Measurements from ENCODE around the gene UST. TPM values are rescaled to one million over a fixed set of nuclear protein-coding genes. Genes with fewer than 3 reads are reported as not detected.

Gene UST
- total RNA-seq, 2 experiments from 2014 or later, result 1.4 to 4.1 TPM

GRCh38 chr6:149025061-149025460 is 278.2 kb downstream of the UST start:
- intact Hi-C loops (cut with micrococcal nuclease; ENCODE audit: unreplicated experiment), result loop anchor here (5.0 to 10.0 kb wide), 3 partner anchors 140 to 292 kb away; partner anchors contain the start of gene TAB2
- no TSS peak for BruUV-seq (replicated peaks)
- H3K36me3 ChIP-seq (ENCODE audit: insufficient read depth, low read length), result no peaks in the 10 kb centered on the region
- POLR2A ChIA-PET, result interaction anchor here (0.6 to 1.2 kb wide), 4 partner anchors 12 to 710 kb away, joined by 3 to 5 read pairs (median 4); no protein-coding TSS in a partner anchor
- no peaks in the 10 kb centered on the region for H3K9me2 ChIP-seq (ENCODE audit: insufficient read depth, low read length)
- no peaks in the 10 kb centered on the region for H3K79me2 ChIP-seq (ENCODE audit: insufficient read depth, low read depth, low read length)
- no peak overlapping the region for H2AFZ ChIP-seq (ENCODE audit: low read length)
- H4K20me1 ChIP-seq (ENCODE audit: insufficient read depth, low read length), result no peaks in the 10 kb centered on the region
- no peaks in the 10 kb centered on the region for H3K4me1 ChIP-seq (ENCODE audit: insufficient read depth, low read length, poor library complexity, severe bottlenecking)
- H3K27ac ChIP-seq (ENCODE audit: low read depth, low read length, poor library complexity, severe bottlenecking), result no peak overlapping the region
- H3K4me2 ChIP-seq (ENCODE audit: low read length), result no peak overlapping the region
- no peaks in the 10 kb centered on the region for H3K9me3 ChIP-seq (ENCODE audit: low read length)
- TF ChIP-seq CTCF (conservative IDR thresholded peaks at IDR 0.05; ENCODE audit: low read length) (no peak), EZH2phosphoT487 (IDR thresholded peaks at IDR 0.05; ENCODE audit: borderline replicate concordance, low read depth, low read length) (no peak)
- H3K4me3 ChIP-seq (ENCODE audit: low read depth, low read length, poor library complexity, severe bottlenecking), result no peak overlapping the region
- DNase-seq (ENCODE audit: low spot score), result no peak
- CTCF ChIA-PET (ENCODE audit: unreplicated experiment), result no interaction called here

- no peaks in the 10 kb centered on the region for H4K20me1 ChIP-seq (ENCODE audit: insufficient read depth, low read length)
- no peak overlapping the region for H3K4me3 ChIP-seq (ENCODE audit: low read depth, low read length, poor library complexity, severe bottlenecking)
- ChIA-PET POLR2A (interaction anchor here (0.6 to 1.1 kb wide), 3 partner anchors 8 to 53 kb away, joined by 3 to 4 read pairs (median 3); no protein-coding TSS in a partner anchor), CTCF (ENCODE audit: unreplicated experiment) (interaction anchor here (1.5 kb wide), 1 partner anchor 449 kb away, joined by 6 read pairs; no protein-coding TSS in a partner anchor)
- BruUV-seq (replicated peaks), result no TSS peak
- H3K9me3 ChIP-seq (ENCODE audit: low read length), result no peaks in the 10 kb centered on the region
- no peaks in the 10 kb centered on the region for H3K4me1 ChIP-seq (ENCODE audit: insufficient read depth, low read length, poor library complexity, severe bottlenecking)
- H3K27ac ChIP-seq (ENCODE audit: low read depth, low read length, poor library complexity, severe bottlenecking), result no peak overlapping the region
- intact Hi-C loops (cut with micrococcal nuclease; ENCODE audit: unreplicated experiment), result loop anchor here (1.0 to 10.0 kb wide), 5 partner anchors 78 to 291 kb away; partner anchors contain the start of genes TAB2 and UST
- no peak overlapping the region for H2AFZ ChIP-seq (ENCODE audit: low read length)
- no peaks in the 10 kb centered on the region for H3K9me2 ChIP-seq (ENCODE audit: insufficient read depth, low read length)
- H3K36me3 ChIP-seq (ENCODE audit: insufficient read depth, low read length), result no peaks in the 10 kb centered on the region
- no peak for TF ChIP-seq EZH2phosphoT487 (IDR thresholded peaks at IDR 0.05; ENCODE audit: borderline replicate concordance, low read depth, low read length)
- TF ChIP-seq CTCF (conservative IDR thresholded peaks at IDR 0.05; ENCODE audit: low read length), result peak; percentile 91
- no peak overlapping the region for H3K4me2 ChIP-seq (ENCODE audit: low read length)
- no peaks in the 10 kb centered on the region for H3K79me2 ChIP-seq (ENCODE audit: insufficient read depth, low read depth, low read length)
- DNase-seq (ENCODE audit: low spot score), result peak; percentile 74
Measured at GRCh38 chr6:149026530-149026942, 279.7 kb downstream of the UST start.

GRCh38 chr6:149027484-149027883 is 280.7 kb downstream of the UST start:
- Histone ChIP-seq H4K20me1 (ENCODE audit: insufficient read depth, low read length) (no peaks in the 10 kb centered on the region), H2AFZ (ENCODE audit: low read length) (no peak overlapping the region), H3K36me3 (ENCODE audit: insufficient read depth, low read length) (no peaks in the 10 kb centered on the region), H3K9me2 (ENCODE audit: insufficient read depth, low read length) (no peaks in the 10 kb centered on the region), H3K4me3 (ENCODE audit: low read depth, low read length, poor library complexity, severe bottlenecking) (no peak overlapping the region), H3K4me2 (ENCODE audit: low read length) (no peak overlapping the region), H3K79me2 (ENCODE audit: insufficient read depth, low read depth, low read length) (no peaks in the 10 kb centered on the region), H3K9me3 (ENCODE audit: low read length) (no peaks in the 10 kb centered on the region), H3K4me1 (ENCODE audit: insufficient read depth, low read length, poor library complexity, severe bottlenecking) (no peaks in the 10 kb centered on the region), H3K27ac (ENCODE audit: low read depth, low read length, poor library complexity, severe bottlenecking) (no peak overlapping the region)
- POLR2A ChIA-PET, result no interaction called here
- intact Hi-C loops (cut with micrococcal nuclease; ENCODE audit: unreplicated experiment), result loop anchor here (2.0 to 10.0 kb wide), 4 partner anchors 137 to 290 kb away; partner anchors contain the start of genes TAB2 and UST
- DNase-seq (ENCODE audit: low spot score), result no peak
- TF ChIP-seq CTCF (conservative IDR thresholded peaks at IDR 0.05; ENCODE audit: low read length), result no peak
- no peak for TF ChIP-seq EZH2phosphoT487 (IDR thresholded peaks at IDR 0.05; ENCODE audit: borderline replicate concordance, low read depth, low read length)
- BruUV-seq (replicated peaks), result no TSS peak
- CTCF ChIA-PET (ENCODE audit: unreplicated experiment), result no interaction called here

Measured in OCI-LY7 (cell line).